ENCODE data around the gene SHQ1. TPM values are rescaled to one million over a fixed set of nuclear protein-coding genes. Genes with fewer than 3 reads are reported as not detected.

SHQ1 gene
- total RNA-seq, 1 experiment from 2014 or later, result 22.3 TPM

DNA sequence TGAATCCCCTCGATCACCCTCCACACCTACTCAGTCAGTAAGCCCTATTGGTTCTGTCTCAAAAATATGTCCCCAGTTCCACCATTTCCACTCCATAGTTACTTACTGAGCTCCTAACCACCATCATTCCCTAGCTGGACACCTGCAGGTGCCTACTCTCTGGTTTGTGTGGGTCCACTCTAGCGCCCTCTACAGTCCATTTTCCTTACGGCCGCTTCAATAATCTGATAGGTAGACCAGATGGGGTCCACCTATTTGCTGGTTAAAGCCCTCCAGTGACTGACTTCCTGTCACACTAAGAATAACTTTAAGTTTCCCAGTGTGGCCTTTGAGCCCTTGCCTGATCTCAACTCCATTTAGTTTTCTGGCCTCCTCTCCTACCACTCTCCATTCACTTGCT lies 44.6 kb upstream of the SHQ1 start:
- peaks cover under 1% of the 10 kb centered on the region for H3K4me1 Mint-ChIP-seq (ENCODE audit: low read depth, unreplicated experiment)
- peaks cover 48% of the 10 kb centered on the region for H3K27me3 Mint-ChIP-seq (ENCODE audit: unreplicated experiment)
- no peak overlapping the region for H3K4me3 Mint-ChIP-seq (ENCODE audit: low read depth, unreplicated experiment)
- H3K9me3 Mint-ChIP-seq (ENCODE audit: low read depth, unreplicated experiment), result no peaks in the 10 kb centered on the region
- TF ChIP-seq, protein P1, sequence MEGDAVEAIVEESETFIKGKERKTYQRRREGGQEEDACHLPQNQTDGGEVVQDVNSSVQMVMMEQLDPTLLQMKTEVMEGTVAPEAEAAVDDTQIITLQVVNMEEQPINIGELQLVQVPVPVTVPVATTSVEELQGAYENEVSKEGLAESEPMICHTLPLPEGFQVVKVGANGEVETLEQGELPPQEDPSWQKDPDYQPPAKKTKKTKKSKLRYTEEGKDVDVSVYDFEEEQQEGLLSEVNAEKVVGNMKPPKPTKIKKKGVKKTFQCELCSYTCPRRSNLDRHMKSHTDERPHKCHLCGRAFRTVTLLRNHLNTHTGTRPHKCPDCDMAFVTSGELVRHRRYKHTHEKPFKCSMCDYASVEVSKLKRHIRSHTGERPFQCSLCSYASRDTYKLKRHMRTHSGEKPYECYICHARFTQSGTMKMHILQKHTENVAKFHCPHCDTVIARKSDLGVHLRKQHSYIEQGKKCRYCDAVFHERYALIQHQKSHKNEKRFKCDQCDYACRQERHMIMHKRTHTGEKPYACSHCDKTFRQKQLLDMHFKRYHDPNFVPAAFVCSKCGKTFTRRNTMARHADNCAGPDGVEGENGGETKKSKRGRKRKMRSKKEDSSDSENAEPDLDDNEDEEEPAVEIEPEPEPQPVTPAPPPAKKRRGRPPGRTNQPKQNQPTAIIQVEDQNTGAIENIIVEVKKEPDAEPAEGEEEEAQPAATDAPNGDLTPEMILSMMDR (IDR thresholded peaks at IDR 0.05; ENCODE audit: unreplicated experiment), result no peak
- no peaks in the 10 kb centered on the region for H3K36me3 Mint-ChIP-seq (ENCODE audit: insufficient read depth, unreplicated experiment)
- CTCF ChIA-PET, result no interaction called here
- no peak overlapping the region for H3K27ac Mint-ChIP-seq (ENCODE audit: unreplicated experiment)
- intact Hi-C loops (cut with micrococcal nuclease; ENCODE audit: unreplicated experiment), result no loop called here
- no peak for DNase-seq
- BruUV-seq (replicated peaks), result no TSS peak

DNA sequence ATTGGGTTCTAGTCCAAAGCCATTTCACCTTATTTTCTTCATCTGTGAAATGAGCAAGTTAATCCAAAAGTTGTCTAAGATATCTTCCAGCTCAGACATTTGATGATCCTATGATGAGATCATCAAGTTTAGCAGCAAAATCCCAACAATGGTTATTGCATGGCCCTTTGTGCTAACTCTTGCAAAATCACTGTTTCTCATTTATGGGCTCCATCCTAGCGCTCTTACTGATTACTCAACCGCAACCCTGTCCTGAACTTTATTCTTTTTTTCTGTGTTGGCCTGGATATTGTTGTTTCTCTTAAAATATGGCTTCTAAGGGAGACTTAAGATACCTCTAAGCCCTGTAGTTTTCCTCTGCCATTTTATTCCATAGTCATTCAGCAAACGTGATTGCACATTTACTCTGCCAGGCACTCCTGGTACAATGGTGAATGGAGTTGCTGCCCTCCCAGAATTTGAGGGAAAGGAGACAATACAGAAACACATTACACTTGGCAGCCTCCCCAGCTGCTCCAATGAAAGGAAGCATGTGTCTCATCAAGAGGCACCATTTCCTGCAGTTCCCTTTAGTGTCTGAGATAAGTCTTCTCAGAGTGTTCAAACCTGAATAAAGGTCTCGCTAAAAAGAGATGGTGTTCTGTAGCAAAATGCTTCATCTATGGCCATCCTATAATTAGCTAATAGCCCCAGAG lies 44.0 kb upstream of the SHQ1 start:
- H3K27me3 Mint-ChIP-seq (ENCODE audit: unreplicated experiment), result peaks cover 55% of the 10 kb centered on the region
- no peak overlapping the region for H3K4me3 Mint-ChIP-seq (ENCODE audit: low read depth, unreplicated experiment)
- CTCF ChIA-PET, result no interaction called here
- TF ChIP-seq, protein P1 (IDR thresholded peaks at IDR 0.05; ENCODE audit: unreplicated experiment), result no peak
- DNase-seq, result no peak
- no peaks in the 10 kb centered on the region for H3K36me3 Mint-ChIP-seq (ENCODE audit: insufficient read depth, unreplicated experiment)
- H3K27ac Mint-ChIP-seq (ENCODE audit: unreplicated experiment), result no peak overlapping the region
- no TSS peak for BruUV-seq (replicated peaks)
- peaks cover 7% of the 10 kb centered on the region for H3K4me1 Mint-ChIP-seq (ENCODE audit: low read depth, unreplicated experiment)
- intact Hi-C loops (cut with micrococcal nuclease; ENCODE audit: unreplicated experiment), result no loop called here
- H3K9me3 Mint-ChIP-seq (ENCODE audit: low read depth, unreplicated experiment), result no peaks in the 10 kb centered on the region

DNA sequence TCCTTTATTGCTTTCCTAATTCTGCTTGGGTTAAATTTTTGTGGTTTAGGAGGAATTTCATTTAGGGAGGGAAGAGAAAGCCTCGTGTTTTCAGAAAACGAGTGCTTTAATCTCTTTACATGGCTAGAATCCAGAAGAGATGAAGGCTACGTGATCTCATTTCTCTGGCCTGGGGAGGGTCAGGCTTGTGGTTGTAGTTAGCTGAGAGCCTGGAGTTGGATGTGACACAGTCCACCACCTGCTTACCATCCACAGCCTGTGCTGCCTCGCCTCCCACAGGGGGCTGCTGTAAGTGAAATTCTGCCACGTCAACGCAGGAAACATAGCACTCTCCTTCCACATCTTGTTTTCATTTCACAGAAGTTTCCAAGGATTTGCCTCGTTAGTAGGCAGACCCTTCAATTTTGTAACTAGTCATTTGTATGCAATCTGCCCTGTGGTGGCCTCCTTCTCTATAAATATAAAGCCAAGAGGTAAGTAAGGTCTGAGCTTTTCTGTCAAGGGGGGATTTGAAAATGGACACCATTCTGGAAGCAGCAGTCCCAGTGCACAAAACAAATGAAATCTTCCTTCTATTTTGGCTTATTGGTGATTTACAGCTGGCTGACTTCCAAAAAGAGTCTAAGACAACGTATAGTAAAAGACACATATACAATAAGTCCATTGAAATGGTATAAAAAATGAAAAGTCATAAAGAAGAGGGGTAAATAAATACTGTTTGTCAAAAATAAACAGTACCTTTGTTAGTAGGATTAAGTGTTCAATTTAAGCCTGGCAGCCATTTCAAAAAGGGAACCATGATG lies 43.0 kb upstream of the SHQ1 start:
- Mint-ChIP-seq H3K36me3 (ENCODE audit: insufficient read depth, unreplicated experiment) (no peaks in the 10 kb centered on the region), H3K4me3 (ENCODE audit: low read depth, unreplicated experiment) (no peak overlapping the region), H3K27me3 (ENCODE audit: unreplicated experiment) (peaks cover 61% of the 10 kb centered on the region), H3K27ac (ENCODE audit: unreplicated experiment) (no peak overlapping the region), H3K4me1 (ENCODE audit: low read depth, unreplicated experiment) (peaks cover 8% of the 10 kb centered on the region), H3K9me3 (ENCODE audit: low read depth, unreplicated experiment) (no peaks in the 10 kb centered on the region)
- no TSS peak for BruUV-seq (replicated peaks)
- CTCF ChIA-PET, result no interaction called here
- intact Hi-C loops (cut with micrococcal nuclease; ENCODE audit: unreplicated experiment), result no loop called here
- TF ChIP-seq, protein P1 (IDR thresholded peaks at IDR 0.05; ENCODE audit: unreplicated experiment), result no peak
- no peak for DNase-seq

DNA sequence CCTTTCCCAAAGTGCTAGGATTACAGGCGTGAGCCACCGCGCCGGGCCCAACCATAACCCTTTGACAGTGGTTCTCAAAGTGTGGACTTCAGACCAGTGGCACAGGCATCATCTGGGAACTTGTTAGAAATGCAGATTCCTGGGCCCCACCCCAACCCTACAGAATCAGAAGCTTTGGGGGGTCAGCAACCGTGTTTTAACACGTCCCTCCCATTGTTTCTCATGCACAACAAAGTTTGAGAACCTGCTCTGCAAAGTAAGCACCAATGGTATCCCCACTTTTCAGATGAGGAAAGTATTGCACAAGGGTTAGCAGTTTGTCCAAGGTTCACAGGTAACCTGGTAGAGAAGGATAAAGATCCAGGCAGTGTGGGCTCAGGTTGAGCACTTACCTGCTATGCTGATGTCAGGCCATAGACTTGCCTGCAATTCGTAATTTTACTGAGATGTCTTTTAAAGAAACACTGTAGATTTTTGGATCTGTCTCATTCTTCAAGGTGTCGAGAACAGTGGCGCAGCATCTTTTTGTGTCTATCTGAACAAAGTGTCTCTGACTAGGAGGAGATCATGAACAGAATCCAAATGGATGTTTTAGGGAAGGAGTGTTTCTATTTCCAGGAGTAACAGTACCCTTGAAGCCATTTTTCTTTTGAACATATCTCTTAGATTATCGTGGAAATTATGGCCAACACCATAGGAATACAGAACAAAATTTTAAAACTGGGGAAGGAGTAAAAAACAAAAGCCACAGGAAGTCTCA lies 42.1 kb upstream of the SHQ1 start:
- peaks cover 61% of the 10 kb centered on the region for H3K27me3 Mint-ChIP-seq (ENCODE audit: unreplicated experiment)
- CTCF ChIA-PET, result no interaction called here

More for the DNA sequence above, 42.1 kb upstream of the SHQ1 start:
- H3K4me1 Mint-ChIP-seq (ENCODE audit: low read depth, unreplicated experiment), result peaks cover 8% of the 10 kb centered on the region
- H3K4me3 Mint-ChIP-seq (ENCODE audit: low read depth, unreplicated experiment), result no peak overlapping the region
- H3K27ac Mint-ChIP-seq (ENCODE audit: unreplicated experiment), result no peak overlapping the region
- intact Hi-C loops (cut with micrococcal nuclease; ENCODE audit: unreplicated experiment), result no loop called here
- no peaks in the 10 kb centered on the region for H3K36me3 Mint-ChIP-seq (ENCODE audit: insufficient read depth, unreplicated experiment)
- DNase-seq, result no peak
- no peaks in the 10 kb centered on the region for H3K9me3 Mint-ChIP-seq (ENCODE audit: low read depth, unreplicated experiment)
- TF ChIP-seq, protein P1 (IDR thresholded peaks at IDR 0.05; ENCODE audit: unreplicated experiment), result no peak
- BruUV-seq (replicated peaks), result no TSS peak

All from Calu3 (cell line).